ENCODE measurements around the gene DMRT3.

DMRT3 gene

DNA sequence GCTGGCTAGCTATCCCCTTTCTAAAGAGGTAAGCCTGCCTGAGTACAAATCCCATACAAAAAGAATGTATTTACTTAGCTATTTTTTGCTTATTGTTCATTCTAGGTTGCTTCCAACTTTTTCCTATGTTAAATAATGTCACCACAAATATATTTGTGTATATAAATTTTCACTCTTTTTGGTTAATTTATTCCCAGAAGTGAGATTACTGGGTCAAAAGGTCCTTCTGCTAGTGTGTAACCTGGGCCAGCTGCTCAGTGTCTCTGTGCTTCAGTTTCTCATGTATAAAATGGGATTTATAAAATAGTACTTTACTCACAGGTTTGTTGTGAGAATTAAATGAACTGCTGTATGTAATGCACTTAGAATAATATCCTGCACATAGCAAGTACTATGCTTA, 49.8 kb downstream of the DMRT3 start:
- no peak overlapping the region for H3K9ac ChIP-seq (ENCODE audit: low read length)
- H3K27me3 ChIP-seq (ENCODE audit: low read depth, low read length), result peaks cover 3% of the 10 kb centered on the region
- H2AFZ ChIP-seq (ENCODE audit: low read depth, low read length), result no peak overlapping the region
- no peaks in the 10 kb centered on the region for H3K79me2 ChIP-seq (ENCODE audit: low read length)
- H3K4me1 ChIP-seq (ENCODE audit: low read length), result no peaks in the 10 kb centered on the region
- no peak overlapping the region for H3K27ac ChIP-seq (ENCODE audit: low read length)
- no peaks in the 10 kb centered on the region for H3K36me3 ChIP-seq (replicated peaks; ENCODE audit: low read depth, low read length)
- no peak for TF ChIP-seq EZH2phosphoT487 (IDR thresholded peaks at IDR 0.05; ENCODE audit: low read depth)
- TF ChIP-seq, protein P1, sequence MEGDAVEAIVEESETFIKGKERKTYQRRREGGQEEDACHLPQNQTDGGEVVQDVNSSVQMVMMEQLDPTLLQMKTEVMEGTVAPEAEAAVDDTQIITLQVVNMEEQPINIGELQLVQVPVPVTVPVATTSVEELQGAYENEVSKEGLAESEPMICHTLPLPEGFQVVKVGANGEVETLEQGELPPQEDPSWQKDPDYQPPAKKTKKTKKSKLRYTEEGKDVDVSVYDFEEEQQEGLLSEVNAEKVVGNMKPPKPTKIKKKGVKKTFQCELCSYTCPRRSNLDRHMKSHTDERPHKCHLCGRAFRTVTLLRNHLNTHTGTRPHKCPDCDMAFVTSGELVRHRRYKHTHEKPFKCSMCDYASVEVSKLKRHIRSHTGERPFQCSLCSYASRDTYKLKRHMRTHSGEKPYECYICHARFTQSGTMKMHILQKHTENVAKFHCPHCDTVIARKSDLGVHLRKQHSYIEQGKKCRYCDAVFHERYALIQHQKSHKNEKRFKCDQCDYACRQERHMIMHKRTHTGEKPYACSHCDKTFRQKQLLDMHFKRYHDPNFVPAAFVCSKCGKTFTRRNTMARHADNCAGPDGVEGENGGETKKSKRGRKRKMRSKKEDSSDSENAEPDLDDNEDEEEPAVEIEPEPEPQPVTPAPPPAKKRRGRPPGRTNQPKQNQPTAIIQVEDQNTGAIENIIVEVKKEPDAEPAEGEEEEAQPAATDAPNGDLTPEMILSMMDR (IDR thresholded peaks at IDR 0.05; ENCODE audit: low read depth, low read length), result no peak
- H3K9me3 ChIP-seq (ENCODE audit: insufficient read depth, low read length), result no peaks in the 10 kb centered on the region
- no peak overlapping the region for H3K4me3 ChIP-seq (ENCODE audit: low read length)
- H3K4me2 ChIP-seq (ENCODE audit: low read length), result no peak overlapping the region
- H4K20me1 ChIP-seq (ENCODE audit: insufficient read depth, low read length), result no peaks in the 10 kb centered on the region

DNA sequence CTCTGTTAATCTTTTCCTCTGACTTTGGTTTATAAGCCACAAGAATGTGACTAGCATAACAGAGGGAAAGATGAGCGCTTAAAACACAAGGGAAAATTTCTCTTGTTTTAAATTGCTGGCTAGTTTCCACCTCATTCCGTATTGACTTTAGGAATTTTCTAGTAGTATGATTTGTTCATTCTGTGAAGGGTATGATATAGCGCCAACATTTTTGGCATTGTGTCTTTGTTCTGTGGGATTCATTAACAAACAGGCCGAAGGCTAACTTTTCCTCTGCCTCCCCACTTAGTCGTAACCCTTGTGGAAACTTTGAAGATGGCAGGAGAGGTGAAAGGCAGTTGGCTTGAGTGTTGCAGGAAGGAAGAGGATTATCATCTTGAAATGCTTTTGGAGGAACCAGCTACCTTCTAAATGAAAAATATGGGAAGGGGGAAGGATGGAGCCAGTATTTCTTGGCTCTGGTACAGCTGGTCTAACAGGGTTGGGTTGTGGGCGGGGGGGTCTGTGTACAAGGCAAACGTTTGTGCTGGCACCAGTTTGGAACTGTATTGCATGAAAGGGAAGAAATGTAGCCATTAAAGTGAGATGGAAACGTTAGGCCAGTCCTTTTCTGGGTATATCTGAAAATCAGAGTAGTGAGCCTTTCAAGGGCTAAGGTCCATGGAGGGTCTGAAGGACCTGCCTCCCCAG, 52.2 kb downstream of the DMRT3 start:
- Histone ChIP-seq H3K36me3 (replicated peaks; ENCODE audit: low read depth, low read length) (no peaks in the 10 kb centered on the region), H3K9me3 (ENCODE audit: insufficient read depth, low read length) (no peaks in the 10 kb centered on the region), H2AFZ (ENCODE audit: low read depth, low read length) (no peak overlapping the region), H3K9ac (ENCODE audit: low read length) (no peak overlapping the region), H3K27me3 (ENCODE audit: low read depth, low read length) (peaks cover 3% of the 10 kb centered on the region; the same call in 1 of the 2 replicates), H3K4me2 (ENCODE audit: low read length) (no peak overlapping the region), H3K4me3 (ENCODE audit: low read length) (no peak overlapping the region), H3K27ac (ENCODE audit: low read length) (no peak overlapping the region), H3K4me1 (ENCODE audit: low read length) (no peaks in the 10 kb centered on the region), H3K79me2 (ENCODE audit: low read length) (no peaks in the 10 kb centered on the region), H4K20me1 (ENCODE audit: insufficient read depth, low read length) (no peaks in the 10 kb centered on the region)
- TF ChIP-seq, protein P1 (IDR thresholded peaks at IDR 0.05; ENCODE audit: low read depth, low read length), result no peak
- TF ChIP-seq EZH2phosphoT487 (IDR thresholded peaks at IDR 0.05; ENCODE audit: low read depth), result no peak

DNA sequence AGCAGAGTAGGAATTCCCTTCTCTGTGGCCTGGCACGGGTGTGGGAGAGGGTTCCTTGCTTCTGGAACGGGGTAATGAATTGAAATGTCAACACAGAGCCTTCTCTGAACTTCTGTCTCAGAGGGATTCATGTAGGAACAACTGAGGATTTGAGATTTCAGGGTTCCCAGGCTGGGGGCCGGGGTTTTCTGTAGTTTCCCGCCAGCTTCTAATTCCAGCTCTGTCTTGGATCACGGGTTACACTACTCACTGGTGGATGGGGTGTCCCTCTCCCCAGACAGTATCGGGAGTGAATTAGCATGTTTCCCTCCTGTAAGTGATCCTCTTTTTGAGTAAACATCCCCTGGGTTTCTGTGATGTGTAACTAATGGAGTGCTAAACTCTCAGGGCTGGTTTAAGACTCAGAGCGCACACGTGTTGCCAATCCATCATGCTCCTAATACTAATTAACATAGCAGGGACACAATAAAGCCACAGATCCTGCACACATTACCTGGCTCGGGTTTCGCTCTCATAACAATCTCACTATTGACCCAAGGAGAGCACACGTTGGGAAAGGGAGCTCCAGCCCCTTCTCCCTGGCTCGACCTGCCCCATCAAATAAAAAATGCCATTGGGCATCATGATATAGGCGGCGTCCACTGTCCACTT, 55.6 kb downstream of the DMRT3 start:
- Histone ChIP-seq H3K36me3 (replicated peaks; ENCODE audit: low read depth, low read length) (no peaks in the 10 kb centered on the region), H3K27ac (ENCODE audit: low read length) (no peak overlapping the region), H3K4me2 (ENCODE audit: low read length) (no peak overlapping the region), H3K9ac (ENCODE audit: low read length) (no peak overlapping the region), H4K20me1 (ENCODE audit: insufficient read depth, low read length) (no peaks in the 10 kb centered on the region), H3K27me3 (ENCODE audit: low read depth, low read length) (peaks cover 3% of the 10 kb centered on the region; the same call in 1 of the 2 replicates), H2AFZ (ENCODE audit: low read depth, low read length) (no peak overlapping the region), H3K9me3 (ENCODE audit: insufficient read depth, low read length) (no peaks in the 10 kb centered on the region), H3K4me3 (ENCODE audit: low read length) (no peak overlapping the region), H3K4me1 (ENCODE audit: low read length) (no peaks in the 10 kb centered on the region), H3K79me2 (ENCODE audit: low read length) (no peaks in the 10 kb centered on the region)
- TF ChIP-seq, protein P1 (IDR thresholded peaks at IDR 0.05; ENCODE audit: low read depth, low read length), result no peak
- no peak for TF ChIP-seq EZH2phosphoT487 (IDR thresholded peaks at IDR 0.05; ENCODE audit: low read depth)

DNA sequence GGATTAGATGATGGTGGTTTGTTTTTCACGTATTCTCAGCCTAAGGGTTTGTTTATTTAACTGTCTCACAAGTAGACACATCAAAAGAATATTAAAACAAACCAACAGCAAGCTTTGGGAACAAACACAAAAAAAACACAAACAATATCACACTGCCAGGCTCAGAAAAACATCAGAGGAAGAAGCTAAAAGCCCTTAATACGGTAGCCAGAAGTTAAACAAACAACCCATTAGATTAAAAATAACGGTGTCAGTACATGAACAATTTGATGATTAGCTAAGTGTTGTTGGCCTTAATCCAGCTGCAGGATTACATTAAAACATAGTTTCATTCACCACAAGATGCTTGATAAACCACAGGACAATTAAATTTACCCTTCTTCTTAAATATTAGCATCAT, 57.8 kb downstream of the DMRT3 start:
- TF ChIP-seq EZH2phosphoT487 (IDR thresholded peaks at IDR 0.05; ENCODE audit: low read depth), result no peak
- TF ChIP-seq, protein P1 (IDR thresholded peaks at IDR 0.05; ENCODE audit: low read depth, low read length), result no peak
- Histone ChIP-seq H3K4me3 (ENCODE audit: low read length) (no peak overlapping the region), H3K36me3 (replicated peaks; ENCODE audit: low read depth, low read length) (no peaks in the 10 kb centered on the region)

More for the DNA sequence above, 57.8 kb downstream of the DMRT3 start:
- no peaks in the 10 kb centered on the region for H3K9me3 ChIP-seq (ENCODE audit: insufficient read depth, low read length)
- no peak overlapping the region for H3K9ac ChIP-seq (ENCODE audit: low read length)
- H3K27ac ChIP-seq (ENCODE audit: low read length), result no peak overlapping the region
- no peaks in the 10 kb centered on the region for H4K20me1 ChIP-seq (ENCODE audit: insufficient read depth, low read length)
- no peaks in the 10 kb centered on the region for H3K79me2 ChIP-seq (ENCODE audit: low read length)
- H3K4me2 ChIP-seq (ENCODE audit: low read length), result no peak overlapping the region
- no peaks in the 10 kb centered on the region for H3K4me1 ChIP-seq (ENCODE audit: low read length)
- peaks cover 6% of the 10 kb centered on the region; the same call in 1 of the 2 replicates for H3K27me3 ChIP-seq (ENCODE audit: low read depth, low read length)
- no peak overlapping the region for H2AFZ ChIP-seq (ENCODE audit: low read depth, low read length)
